Measurements from ENCODE around the gene STX18.
A peak's percentile ranks its signal among the peaks of the same experiment; 100 is the strongest.

The STX18 gene

DNA sequence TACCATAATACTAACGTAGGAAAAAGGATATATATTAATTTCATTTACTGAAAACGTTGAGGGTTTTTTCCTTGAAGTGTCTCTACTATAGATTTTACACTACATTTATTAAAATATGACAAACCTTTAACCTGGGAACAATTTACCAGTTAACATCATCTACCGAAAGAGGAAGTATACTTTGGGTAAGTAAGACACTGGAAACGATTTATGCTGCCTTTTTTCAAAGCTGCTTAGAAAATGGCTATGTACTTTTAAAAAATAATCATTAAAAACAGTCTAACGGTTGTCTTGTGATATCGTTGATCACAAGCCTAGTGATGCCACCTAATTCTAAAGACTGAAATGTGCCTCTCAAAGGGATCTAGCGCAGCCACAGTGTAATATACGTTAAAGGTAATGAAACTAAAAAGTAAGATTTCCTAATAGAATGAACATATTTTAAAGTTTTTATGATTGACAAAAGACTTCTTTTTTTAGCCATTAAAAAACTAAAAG lies 50.4 kb downstream of the STX18 start:
- ATAC-seq (ENCODE audit: low read depth), result peak; percentile 44
- peaks cover 2% of the 10 kb centered on the region for H3K36me3 Mint-ChIP-seq
- H3K4me1 Mint-ChIP-seq, result peaks cover 5% of the 10 kb centered on the region
- no peaks in the 10 kb centered on the region for H3K9me3 Mint-ChIP-seq
- peak overlapping the region; percentile 53 for H3K4me3 Mint-ChIP-seq
- peak overlapping the region; percentile 82 for H3K27ac Mint-ChIP-seq
- H3K27me3 Mint-ChIP-seq, result no peaks in the 10 kb centered on the region
- DNase-seq (ENCODE audit: low spot score in 2 of 2), result no peak

DNA sequence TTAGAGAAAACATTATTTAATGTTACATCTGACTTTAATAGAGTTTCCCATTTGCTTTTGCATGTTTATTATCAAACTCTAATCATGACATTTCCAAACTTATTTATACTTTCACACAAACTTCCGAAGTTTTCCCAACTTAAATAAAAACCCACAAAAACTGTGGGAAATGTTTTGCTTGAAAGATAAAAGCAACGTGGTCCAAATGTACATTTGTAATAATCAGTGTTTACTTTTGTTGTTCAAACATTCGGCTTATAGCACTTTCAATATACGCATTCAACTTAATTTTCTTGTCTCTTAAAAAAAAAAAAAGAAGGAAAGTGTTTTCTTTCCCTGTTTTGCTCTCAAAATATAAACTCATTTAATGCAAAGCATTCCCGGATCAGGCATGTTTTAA lies 51.0 kb downstream of the STX18 start:
- no peak overlapping the region for H3K4me3 Mint-ChIP-seq
- no peaks in the 10 kb centered on the region for H3K27me3 Mint-ChIP-seq
- ATAC-seq (ENCODE audit: low read depth), result no peak

DNA sequence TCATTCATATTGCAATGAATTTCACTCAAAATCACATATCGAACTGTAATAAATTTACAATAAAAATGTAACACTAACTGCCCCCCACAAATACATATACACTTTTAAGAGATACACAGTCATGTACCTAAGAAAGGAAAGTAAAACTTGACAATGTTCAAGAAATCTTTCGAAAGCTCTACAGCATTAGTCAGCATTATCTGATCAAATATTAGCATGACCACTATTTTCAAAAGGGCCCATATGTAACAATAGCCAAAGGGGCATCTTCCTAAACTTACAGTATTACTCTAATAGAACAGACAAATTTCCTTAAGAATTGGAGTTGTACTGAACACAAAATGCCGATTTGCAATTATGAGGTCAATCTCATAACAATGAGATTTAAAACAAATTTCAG lies 51.8 kb downstream of the STX18 start:
- DNase-seq (ENCODE audit: low spot score in 2 of 2) (no peak), ATAC-seq (ENCODE audit: low read depth) (no peak)
- Mint-ChIP-seq H3K27me3 (no peaks in the 10 kb centered on the region), H3K4me3 (no peak overlapping the region), H3K4me1 (peaks cover 2% of the 10 kb centered on the region), H3K27ac (no peak overlapping the region), H3K36me3 (no peaks in the 10 kb centered on the region), H3K9me3 (no peaks in the 10 kb centered on the region)

More for the DNA sequence above, 51.0 kb downstream of the STX18 start:
- Mint-ChIP-seq H3K36me3 (no peaks in the 10 kb centered on the region), H3K27ac (no peak overlapping the region), H3K4me1 (peaks cover 2% of the 10 kb centered on the region), H3K9me3 (no peaks in the 10 kb centered on the region)
- no peak for DNase-seq (ENCODE audit: low spot score in 2 of 2)

DNA sequence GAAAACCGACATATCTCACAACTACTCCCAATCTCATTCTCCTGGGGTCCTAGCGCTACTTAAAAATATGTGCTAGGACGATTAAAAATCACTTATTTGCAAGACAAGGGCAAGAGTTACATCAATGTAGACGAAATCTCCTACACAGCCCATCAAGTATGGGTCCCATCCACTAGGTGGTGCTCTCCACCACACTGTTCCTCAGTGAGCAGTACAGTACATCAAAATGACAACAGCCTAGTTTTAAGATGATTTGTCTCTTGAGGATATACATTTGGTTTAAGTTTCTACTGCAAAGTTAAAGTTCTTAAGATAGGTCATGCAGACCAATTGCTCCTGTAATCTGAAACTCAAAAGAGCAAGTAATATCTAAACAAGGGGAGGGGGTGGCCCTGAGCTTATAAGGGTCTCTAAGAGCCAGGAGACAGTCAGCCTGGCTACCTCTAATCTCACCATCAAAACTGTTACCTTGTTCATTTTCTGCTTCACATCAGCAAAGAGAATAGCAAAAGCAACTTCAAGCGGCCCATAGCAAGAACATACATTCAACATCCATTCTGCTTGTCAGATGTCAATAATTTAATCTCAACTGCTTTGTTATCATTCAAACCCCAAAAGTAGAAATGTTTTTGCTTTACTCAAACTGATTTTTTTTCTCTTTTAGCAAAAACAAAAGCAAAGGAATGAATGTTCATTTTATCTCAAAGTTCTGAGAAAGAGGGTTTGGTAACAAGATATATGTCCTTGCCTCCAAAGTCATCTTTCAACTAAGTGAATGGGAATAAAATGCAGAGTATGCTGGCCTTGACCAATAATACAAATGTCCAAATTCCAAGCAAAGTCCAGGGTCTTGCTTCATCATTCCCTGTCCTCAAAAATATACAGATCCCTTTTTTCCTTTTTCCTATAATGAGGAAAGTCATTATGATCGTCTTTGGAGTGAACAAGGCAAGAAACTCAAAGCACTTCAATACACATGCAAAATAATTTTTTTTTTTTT lies 53.1 kb downstream of the STX18 start:
- ATAC-seq (ENCODE audit: low read depth) (peak; percentile 88), DNase-seq (ENCODE audit: low spot score in 2 of 2) (peak; percentile 66 to 73)
- no peak overlapping the region for H3K4me3 Mint-ChIP-seq
- H3K27me3 Mint-ChIP-seq, result no peaks in the 10 kb centered on the region
- no peaks in the 10 kb centered on the region for H3K9me3 Mint-ChIP-seq
- H3K27ac Mint-ChIP-seq, result no peak overlapping the region
- H3K36me3 Mint-ChIP-seq, result no peaks in the 10 kb centered on the region
- no peaks in the 10 kb centered on the region for H3K4me1 Mint-ChIP-seq

DNA sequence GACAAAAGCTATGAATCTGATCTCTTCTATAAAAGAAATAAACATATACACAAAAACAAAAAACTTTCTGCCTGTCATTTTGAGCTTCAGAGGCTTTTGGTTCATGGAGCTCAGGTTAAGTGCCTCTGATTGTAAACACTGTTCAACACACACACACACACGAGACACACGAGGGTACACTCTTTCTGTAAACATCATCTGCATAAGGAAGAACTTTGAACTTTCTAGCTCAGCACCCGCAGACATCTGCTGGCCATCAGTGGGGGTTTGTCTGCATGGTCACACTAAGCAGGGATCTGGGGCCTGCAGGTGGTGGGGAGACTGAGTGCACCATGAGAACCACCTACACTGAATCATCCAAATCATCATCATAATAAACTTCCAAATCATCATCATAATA lies 54.9 kb downstream of the STX18 start:
- H3K36me3 Mint-ChIP-seq, result peaks cover under 1% of the 10 kb centered on the region
- no peak overlapping the region for H3K27ac Mint-ChIP-seq
- no peaks in the 10 kb centered on the region for H3K9me3 Mint-ChIP-seq
- no peak for ATAC-seq (ENCODE audit: low read depth)
- H3K4me1 Mint-ChIP-seq, result peaks cover 10% of the 10 kb centered on the region
- no peak overlapping the region for H3K4me3 Mint-ChIP-seq
- DNase-seq (ENCODE audit: low spot score in 2 of 2), result no peak
- no peaks in the 10 kb centered on the region for H3K27me3 Mint-ChIP-seq

DNA sequence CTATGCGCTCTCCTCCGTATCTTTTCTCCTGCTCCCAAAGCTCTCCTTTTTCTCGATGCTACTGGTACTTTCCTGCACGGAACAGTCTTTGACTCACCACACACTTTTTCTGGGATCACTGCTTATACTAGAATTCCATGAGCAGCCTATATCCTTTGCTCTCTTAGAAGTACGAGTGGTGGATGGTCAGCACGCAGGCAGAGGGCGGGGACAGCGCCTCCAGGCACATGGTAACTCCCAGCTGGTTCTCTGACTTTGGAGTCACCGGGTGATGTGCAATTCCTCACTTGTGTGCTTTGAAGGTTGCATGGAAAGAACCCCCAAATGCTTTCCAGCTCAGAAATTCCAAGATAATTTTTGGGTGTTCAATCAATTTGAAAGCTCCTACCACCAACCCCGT lies 56.0 kb downstream of the STX18 start:
- peaks cover 2% of the 10 kb centered on the region for H3K36me3 Mint-ChIP-seq
- no peaks in the 10 kb centered on the region for H3K27me3 Mint-ChIP-seq
- no peak overlapping the region for H3K4me3 Mint-ChIP-seq
- peaks cover 12% of the 10 kb centered on the region for H3K4me1 Mint-ChIP-seq
- no peaks in the 10 kb centered on the region for H3K9me3 Mint-ChIP-seq
- ATAC-seq (ENCODE audit: low read depth) (no peak), DNase-seq (ENCODE audit: low spot score in 2 of 2) (no peak)
- no peak overlapping the region for H3K27ac Mint-ChIP-seq

DNA sequence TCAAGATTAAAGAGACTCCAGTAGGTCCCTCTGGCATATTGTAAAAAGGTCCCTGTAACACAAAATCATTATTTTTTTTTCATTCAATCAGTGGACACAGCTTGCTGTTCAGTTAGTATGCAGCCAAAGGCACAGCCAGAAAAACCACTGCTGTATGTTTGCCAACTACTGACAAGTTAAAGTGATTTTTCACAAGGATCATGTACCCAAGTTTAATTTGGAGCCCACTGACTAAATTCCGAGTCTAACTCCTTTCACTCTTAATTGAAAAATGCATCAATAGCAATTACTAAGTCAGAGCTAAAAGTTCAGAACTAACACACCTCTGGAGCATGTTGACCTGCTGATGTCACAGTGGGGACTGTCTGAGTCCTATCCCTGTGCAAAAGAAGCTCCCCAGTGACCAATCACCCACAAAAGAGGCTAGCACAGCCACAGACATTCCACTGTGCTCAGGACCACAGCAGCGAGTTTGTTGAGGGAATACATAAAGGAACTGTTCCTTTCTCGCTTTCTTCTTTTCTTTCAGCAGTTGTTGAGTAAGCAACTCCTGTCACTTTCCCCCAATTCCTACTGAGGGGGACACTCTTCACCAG lies 60.4 kb downstream of the STX18 start:
- no peak overlapping the region for H3K27ac Mint-ChIP-seq
- peaks cover 4% of the 10 kb centered on the region for H3K36me3 Mint-ChIP-seq
- no peaks in the 10 kb centered on the region for H3K27me3 Mint-ChIP-seq
- H3K4me1 Mint-ChIP-seq, result peaks cover 18% of the 10 kb centered on the region
- no peak overlapping the region for H3K4me3 Mint-ChIP-seq
- DNase-seq (ENCODE audit: low spot score in 2 of 2) (no peak), ATAC-seq (ENCODE audit: low read depth) (no peak)
- H3K9me3 Mint-ChIP-seq, result no peaks in the 10 kb centered on the region

DNA sequence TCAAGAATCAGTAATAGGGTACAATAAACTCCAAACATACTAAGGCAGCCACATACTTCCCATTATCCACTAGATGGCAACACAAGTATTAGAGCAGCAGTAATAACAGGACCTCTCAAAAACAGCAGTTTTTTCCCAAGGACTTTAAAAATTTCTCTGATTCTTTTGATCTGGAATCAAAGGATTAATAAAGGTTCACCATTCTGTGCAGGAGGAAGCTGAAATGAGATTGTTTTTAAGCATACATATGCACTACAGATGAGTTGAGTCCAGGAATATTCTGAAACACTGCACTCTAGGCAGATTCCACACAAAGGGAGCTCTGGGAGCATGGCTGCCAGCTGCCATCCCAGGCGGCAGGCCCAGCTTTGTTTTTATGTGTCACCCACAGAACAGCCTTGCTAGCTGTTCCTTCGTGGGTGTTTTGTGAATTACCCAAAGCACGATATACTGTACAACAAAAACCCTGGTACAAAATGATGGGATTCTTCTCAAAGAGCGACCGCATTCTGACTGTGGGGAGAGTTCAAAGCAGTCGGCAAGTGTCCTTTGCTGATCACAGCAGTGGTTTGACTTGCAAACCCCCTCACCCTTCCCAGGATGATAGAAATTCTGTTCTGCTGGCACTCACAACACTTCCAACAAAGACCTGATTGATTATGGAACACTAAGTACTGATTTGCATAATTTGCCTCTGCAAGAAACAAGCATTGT lies 61.0 kb downstream of the STX18 start:
- DNase-seq (ENCODE audit: low spot score in 2 of 2), result no peak
- Mint-ChIP-seq H3K4me3 (no peak overlapping the region), H3K9me3 (no peaks in the 10 kb centered on the region), H3K36me3 (peaks cover 4% of the 10 kb centered on the region), H3K4me1 (peaks cover 18% of the 10 kb centered on the region), H3K27me3 (no peaks in the 10 kb centered on the region), H3K27ac (no peak overlapping the region)
- no peak for ATAC-seq (ENCODE audit: low read depth)

DNA sequence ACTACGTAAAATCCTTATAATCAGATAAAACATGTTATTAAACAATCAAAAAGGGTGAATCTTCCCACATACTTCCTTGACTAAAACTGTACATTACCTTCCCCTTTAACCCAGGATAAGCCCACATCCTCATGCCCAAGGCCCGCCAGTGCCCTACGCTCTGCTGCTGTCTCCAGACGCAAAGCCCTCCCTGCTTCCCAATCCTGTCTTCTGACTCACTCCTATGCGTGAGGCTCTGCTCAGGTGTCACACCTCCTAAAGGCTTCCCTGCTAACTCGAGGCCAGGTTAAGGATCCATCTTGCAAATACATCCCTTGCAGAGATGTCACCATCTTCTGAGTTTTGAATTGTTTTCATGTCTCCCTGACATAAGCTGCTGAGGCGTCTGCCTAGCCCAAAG lies 61.6 kb downstream of the STX18 start:
- no peak for ATAC-seq (ENCODE audit: low read depth)
- H3K27ac Mint-ChIP-seq, result no peak overlapping the region

DNA sequence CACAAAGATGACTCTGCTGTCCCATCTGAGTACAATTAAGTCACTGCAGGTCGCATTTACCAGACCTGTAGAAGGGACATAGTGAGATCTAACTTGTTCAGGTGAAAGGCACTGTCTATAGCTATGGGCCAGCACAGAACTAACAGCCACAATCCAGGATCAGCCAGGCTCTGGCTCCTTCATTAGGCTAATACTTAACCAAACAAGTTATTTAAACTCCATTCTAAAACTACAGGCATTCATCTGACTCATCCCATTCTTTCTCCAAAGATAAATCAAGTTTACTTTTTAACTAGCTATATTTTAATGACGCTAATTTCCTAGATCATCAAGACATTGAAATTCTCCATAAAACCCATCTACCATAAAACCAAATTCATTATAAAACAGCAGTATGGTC lies 62.5 kb downstream of the STX18 start:
- no peak for DNase-seq (ENCODE audit: low spot score in 2 of 2)
- Mint-ChIP-seq H3K9me3 (no peaks in the 10 kb centered on the region), H3K27ac (no peak overlapping the region), H3K4me1 (peaks cover 18% of the 10 kb centered on the region), H3K36me3 (peaks cover 4% of the 10 kb centered on the region), H3K4me3 (no peak overlapping the region), H3K27me3 (no peaks in the 10 kb centered on the region)
- no peak for ATAC-seq (ENCODE audit: low read depth)

More for the DNA sequence above, 61.6 kb downstream of the STX18 start:
- Mint-ChIP-seq H3K9me3 (no peaks in the 10 kb centered on the region), H3K36me3 (peaks cover 4% of the 10 kb centered on the region), H3K4me3 (no peak overlapping the region), H3K4me1 (peaks cover 18% of the 10 kb centered on the region), H3K27me3 (no peaks in the 10 kb centered on the region)
- DNase-seq (ENCODE audit: low spot score in 2 of 2), result no peak

DNA sequence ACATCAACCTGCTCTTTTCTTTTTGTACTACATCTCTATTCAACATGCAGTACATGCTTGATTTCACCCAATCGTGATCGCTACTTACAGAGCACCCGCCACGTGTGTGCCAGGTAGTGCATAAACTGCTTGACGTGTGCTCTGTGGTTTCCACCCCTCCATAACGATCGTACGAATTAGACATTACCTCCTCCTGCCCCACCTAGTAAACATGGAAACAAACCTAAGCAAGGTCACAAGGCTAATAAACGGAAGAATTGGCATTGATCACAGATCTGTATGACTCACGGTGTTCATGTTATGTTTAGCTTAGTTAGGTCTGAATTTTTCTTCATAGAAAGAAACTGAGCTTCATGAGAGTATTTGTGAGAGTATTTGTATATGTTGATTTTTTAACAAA lies 64.1 kb downstream of the STX18 start:
- no peaks in the 10 kb centered on the region for H3K9me3 Mint-ChIP-seq
- no peak for ATAC-seq (ENCODE audit: low read depth)
- DNase-seq (ENCODE audit: low spot score in 2 of 2), result no peak
- H3K4me1 Mint-ChIP-seq, result peaks cover 18% of the 10 kb centered on the region
- H3K27ac Mint-ChIP-seq, result no peak overlapping the region
- H3K4me3 Mint-ChIP-seq, result no peak overlapping the region
- no peaks in the 10 kb centered on the region for H3K27me3 Mint-ChIP-seq
- H3K36me3 Mint-ChIP-seq, result peaks cover 7% of the 10 kb centered on the region

DNA sequence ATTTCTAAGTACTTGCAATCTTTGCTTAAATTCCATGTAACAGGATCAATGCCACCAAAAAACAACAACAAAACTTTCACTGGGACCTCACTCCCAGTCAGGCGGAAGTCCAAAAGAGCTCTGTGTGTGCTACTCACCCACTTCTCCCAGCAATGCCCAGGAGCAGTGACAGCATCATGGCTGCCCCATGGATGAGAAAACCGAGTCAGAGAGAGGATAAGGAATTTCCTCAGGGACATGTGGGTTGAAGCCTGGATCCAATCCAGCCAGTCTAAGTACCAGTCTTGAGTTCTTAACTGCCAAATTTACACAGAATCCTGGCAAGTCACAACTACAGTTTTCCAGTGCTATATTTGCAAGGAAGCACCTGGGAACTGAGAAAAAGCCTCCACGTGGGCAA lies 64.5 kb downstream of the STX18 start:
- H3K27me3 Mint-ChIP-seq, result no peaks in the 10 kb centered on the region
- H3K36me3 Mint-ChIP-seq, result peaks cover 7% of the 10 kb centered on the region
- H3K27ac Mint-ChIP-seq, result no peak overlapping the region
- no peak overlapping the region for H3K4me3 Mint-ChIP-seq
- no peak for DNase-seq (ENCODE audit: low spot score in 2 of 2)
- ATAC-seq (ENCODE audit: low read depth), result no peak
- no peaks in the 10 kb centered on the region for H3K9me3 Mint-ChIP-seq
- H3K4me1 Mint-ChIP-seq, result peaks cover 15% of the 10 kb centered on the region

DNA sequence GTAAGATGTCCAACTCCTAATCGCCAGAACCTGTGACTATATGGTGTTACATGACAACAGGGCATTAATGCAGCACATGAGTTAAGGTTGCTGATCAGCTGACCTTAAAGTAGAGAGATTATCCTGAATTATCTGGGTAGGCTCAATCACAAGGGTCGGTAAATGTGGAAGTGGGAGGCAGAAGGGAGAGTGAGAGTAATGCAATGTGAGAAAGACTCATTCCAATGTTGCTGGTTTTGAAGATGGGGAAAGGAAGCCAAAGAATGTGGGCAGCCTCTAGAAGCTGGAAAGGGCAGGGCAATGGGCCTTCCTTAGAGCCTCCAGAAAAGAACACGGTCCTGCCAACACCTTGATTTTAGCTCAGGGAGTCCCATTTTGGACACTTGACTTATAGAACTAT lies 67.4 kb downstream of the STX18 start:
- peaks cover 6% of the 10 kb centered on the region for H3K4me1 Mint-ChIP-seq
- H3K27me3 Mint-ChIP-seq, result no peaks in the 10 kb centered on the region
- ATAC-seq (ENCODE audit: low read depth), result no peak
- no peaks in the 10 kb centered on the region for H3K9me3 Mint-ChIP-seq
- no peak overlapping the region for H3K27ac Mint-ChIP-seq
- no peak for DNase-seq (ENCODE audit: low spot score in 2 of 2)
- no peak overlapping the region for H3K4me3 Mint-ChIP-seq
- H3K36me3 Mint-ChIP-seq, result peaks cover 17% of the 10 kb centered on the region

DNA sequence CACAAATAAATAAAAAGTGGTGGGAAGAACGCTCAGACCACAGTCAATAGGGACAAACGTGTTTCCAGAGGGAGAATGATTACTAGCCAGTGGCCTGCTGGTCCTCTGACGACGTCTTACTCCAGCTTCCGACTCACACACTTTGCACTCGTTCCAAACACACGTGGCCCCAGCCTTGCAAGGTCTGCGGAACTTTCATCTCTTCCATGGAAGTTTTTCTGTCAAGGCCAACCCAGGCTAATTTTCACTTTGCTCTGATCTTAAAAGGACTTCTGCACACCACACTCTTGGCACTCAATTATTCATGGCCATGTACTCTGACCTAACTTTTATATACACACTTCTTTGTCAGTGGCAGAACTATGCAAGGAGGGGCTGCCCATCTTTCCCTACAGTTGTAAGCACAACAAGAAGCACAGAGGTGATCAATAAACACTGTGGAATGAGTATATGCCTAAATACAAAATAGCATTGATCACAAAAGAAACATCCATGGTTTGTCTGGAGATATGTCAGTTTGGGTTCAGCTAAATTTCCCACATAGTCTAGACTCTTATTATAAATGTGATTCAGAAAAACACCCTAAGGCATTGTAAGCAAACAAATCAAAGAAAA lies 69.4 kb downstream of the STX18 start:
- Mint-ChIP-seq H3K27me3 (no peaks in the 10 kb centered on the region), H3K9me3 (no peaks in the 10 kb centered on the region), H3K4me1 (peaks cover 3% of the 10 kb centered on the region), H3K27ac (no peak overlapping the region), H3K36me3 (peaks cover 32% of the 10 kb centered on the region), H3K4me3 (no peak overlapping the region)
- no peak for ATAC-seq (ENCODE audit: low read depth)
- DNase-seq (ENCODE audit: low spot score in 2 of 2), result no peak
